SJSA1 (cell line): ENCODE measurements around the gene PPHLN1. TPM values are rescaled to one million over a fixed set of nuclear protein-coding genes. Genes with fewer than 3 reads are reported as not detected.
A peak's percentile ranks its signal among the peaks of the same experiment; 100 is the strongest.
"Not testable (repeated sequence)": the region's sequence is repeated elsewhere in the genome, so short reads cannot be mapped to it uniquely, and the experiment has no call there.

Source experiments
- DNase-seq, 2 experiments: peaks; one replicate each; pipeline ENCODE4 v3.0.0-alpha.2; 2015 to 2020; ENCODE audit warnings: low spot score in 2 of 2, low read depth in 1 of 2
- H3K27ac ChIP-seq: fragments of 250-450 bp; sonication (Bioruptor Pico); 2 replicates; pipeline ENCODE4 v1.5.1; 2020; ENCODE audit warnings: mild to moderate bottlenecking, moderate library complexity
- H3K27me3 ChIP-seq: fragments of 250-450 bp; sonication (Bioruptor Pico); replicated peaks from 2 replicates; pipeline ENCODE4 v1.5.1; 2020; ENCODE audit warnings: mild to moderate bottlenecking, moderate library complexity
- H3K36me3 ChIP-seq: fragments of 250-450 bp; sonication (Bioruptor Pico); 2 replicates; pipeline ENCODE4 v1.5.1; 2020; ENCODE audit warnings: mild to moderate bottlenecking
- H3K4me1 ChIP-seq: fragments of 250-450 bp; sonication (Bioruptor Pico); replicated peaks from 2 replicates; pipeline ENCODE4 v1.6.1; 2021; ENCODE audit warnings: mild to moderate bottlenecking
- H3K4me3 ChIP-seq: fragments of 250-450 bp; sonication (Bioruptor Pico); 2 replicates; pipeline ENCODE4 v1.5.1; 2020; ENCODE audit warnings: mild to moderate bottlenecking
- H3K9me3 ChIP-seq: fragments of 250-450 bp; sonication (Bioruptor Pico); replicated peaks from 2 replicates; pipeline ENCODE4 v1.5.1; 2020; ENCODE audit warnings: mild to moderate bottlenecking
- total RNA-seq: library from RNA; depleted of rRNA; stranded (reverse); fragments of >200 nt; shearing (Covaris generic); gene quantifications from 2 replicates; pipeline ENCODE4 v1.2.3, GENCODE V29; 2014

The PPHLN1 gene
- total RNA-seq, 1 experiment from 2014 or later: 94.3 TPM

- Histone ChIP-seq H3K4me3 (no peak overlapping the region), H3K27ac (no peak overlapping the region), H3K27me3 (no peaks in the 10 kb centered on the region), H3K36me3 (no peaks in the 10 kb centered on the region), H3K9me3 (no peaks in the 10 kb centered on the region), H3K4me1 (no peaks in the 10 kb centered on the region)
- DNase-seq: no peak
Observed at GRCh38 chr12:42298887-42299286, 27.1 kb upstream of the PPHLN1 start.

GRCh38 chr12:42299392-42300308 lies 26.3 kb upstream of the PPHLN1 start:
- Histone ChIP-seq H3K4me3 (no peak overlapping the region), H3K4me1 (no peaks in the 10 kb centered on the region), H3K36me3 (no peaks in the 10 kb centered on the region), H3K27me3 (no peaks in the 10 kb centered on the region), H3K27ac (no peak overlapping the region), H3K9me3 (no peaks in the 10 kb centered on the region)
- peak in 1 of 2 experiments; percentile 2 for DNase-seq

GRCh38 chr12:42306297-42306696 lies 19.7 kb upstream of the PPHLN1 start:
- Histone ChIP-seq H3K27ac (no peak overlapping the region), H3K36me3 (no peaks in the 10 kb centered on the region), H3K27me3 (no peaks in the 10 kb centered on the region), H3K4me3 (no peak overlapping the region), H3K9me3 (no peaks in the 10 kb centered on the region), H3K4me1 (no peaks in the 10 kb centered on the region)
- DNase-seq: no peak

GRCh38 chr12:42308390-42308789 lies 17.6 kb upstream of the PPHLN1 start:
- no peak overlapping the region for H3K4me3 ChIP-seq
- no peaks in the 10 kb centered on the region for H3K27me3 ChIP-seq
- H3K9me3 ChIP-seq: no peaks in the 10 kb centered on the region
- DNase-seq: no peak
- no peaks in the 10 kb centered on the region for H3K4me1 ChIP-seq
- peaks cover 9% of the 10 kb centered on the region; the same call in 1 of the 2 replicates for H3K36me3 ChIP-seq
- H3K27ac ChIP-seq: no peak overlapping the region

GRCh38 chr12:42309996-42310395 lies 16.0 kb upstream of the PPHLN1 start:
- peaks cover 17% of the 10 kb centered on the region for H3K36me3 ChIP-seq
- H3K9me3 ChIP-seq: no peaks in the 10 kb centered on the region
- H3K4me1 ChIP-seq: no peaks in the 10 kb centered on the region
- H3K27me3 ChIP-seq: no peaks in the 10 kb centered on the region
- DNase-seq: no peak
- no peak overlapping the region for H3K27ac ChIP-seq
- no peak overlapping the region for H3K4me3 ChIP-seq

GRCh38 chr12:42315108-42315507 lies 10.9 kb upstream of the PPHLN1 start:
- H3K27ac ChIP-seq: no peak overlapping the region
- DNase-seq: no peak
- no peak overlapping the region for H3K4me3 ChIP-seq
- H3K9me3 ChIP-seq: no peaks in the 10 kb centered on the region
- peaks cover 34% of the 10 kb centered on the region for H3K36me3 ChIP-seq
- H3K27me3 ChIP-seq: no peaks in the 10 kb centered on the region
- H3K4me1 ChIP-seq: no peaks in the 10 kb centered on the region

GRCh38 chr12:42320796-42321195 lies 5.2 kb upstream of the PPHLN1 start:
- Histone ChIP-seq H3K4me3 (no peak overlapping the region), H3K36me3 (peaks cover 20% of the 10 kb centered on the region), H3K27me3 (no peaks in the 10 kb centered on the region), H3K9me3 (no peaks in the 10 kb centered on the region), H3K4me1 (0 out of 2 replicates have a peak, but pooled peaks cover 5% of the 10 kb centered on the region), H3K27ac (no peak overlapping the region)
- DNase-seq: no peak

GRCh38 chr12:42322567-42322966 lies 3.4 kb upstream of the PPHLN1 start:
- peaks cover 13% of the 10 kb centered on the region for H3K4me1 ChIP-seq
- no peak for DNase-seq
- H3K27me3 ChIP-seq: no peaks in the 10 kb centered on the region

GRCh38 chr12:42323856-42324255 lies 2.1 kb upstream of the PPHLN1 start:
- Histone ChIP-seq H3K4me3 (no peak overlapping the region), H3K4me1 (peaks cover 13% of the 10 kb centered on the region), H3K27ac (no peak overlapping the region), H3K36me3 (peaks cover 19% of the 10 kb centered on the region), H3K9me3 (no peaks in the 10 kb centered on the region), H3K27me3 (no peaks in the 10 kb centered on the region)
- no peak for DNase-seq

More at GRCh38 chr12:42322567-42322966, 3.4 kb upstream of the PPHLN1 start:
- H3K9me3 ChIP-seq: no peaks in the 10 kb centered on the region
- peaks cover 19% of the 10 kb centered on the region for H3K36me3 ChIP-seq
- H3K27ac ChIP-seq: no peak overlapping the region
- no peak overlapping the region for H3K4me3 ChIP-seq

GRCh38 chr12:42325326-42325652 lies 678 bp upstream of the PPHLN1 start:
- Histone ChIP-seq H3K27ac (peak overlapping the region; percentile 70), H3K27me3 (no peaks in the 10 kb centered on the region), H3K4me3 (peak overlapping the region; percentile 62), H3K4me1 (peaks cover 13% of the 10 kb centered on the region), H3K9me3 (no peaks in the 10 kb centered on the region), H3K36me3 (peaks cover 19% of the 10 kb centered on the region)
- no peak for DNase-seq

GRCh38 chr12:42326541-42327226 lies 717 bp downstream of the PPHLN1 start:
- peak; percentile 31 to 45 for DNase-seq
- H3K27ac ChIP-seq: peak overlapping the region; percentile 70
- no peaks in the 10 kb centered on the region for H3K9me3 ChIP-seq
- peaks cover 19% of the 10 kb centered on the region for H3K36me3 ChIP-seq
- peaks cover 13% of the 10 kb centered on the region for H3K4me1 ChIP-seq
- peak overlapping the region; percentile 62 for H3K4me3 ChIP-seq
- no peaks in the 10 kb centered on the region for H3K27me3 ChIP-seq

- Histone ChIP-seq H3K9me3 (no peaks in the 10 kb centered on the region), H3K4me1 (peaks cover 13% of the 10 kb centered on the region), H3K27me3 (no peaks in the 10 kb centered on the region), H3K36me3 (peaks cover 19% of the 10 kb centered on the region), H3K4me3 (peak overlapping the region; percentile 62), H3K27ac (peak overlapping the region; percentile 70; the same call in 1 of the 2 replicates)
- DNase-seq: no peak
Observed at GRCh38 chr12:42327227-42327590, 1.2 kb downstream of the PPHLN1 start.

GRCh38 chr12:42330097-42330496 lies 4.1 kb downstream of the PPHLN1 start:
- not testable (repeated sequence) for DNase-seq, H3K9me3 ChIP-seq, H3K4me1 ChIP-seq, H3K27ac ChIP-seq, H3K27me3 ChIP-seq, H3K4me3 ChIP-seq
- H3K36me3 ChIP-seq: peaks cover 14% of the 10 kb centered on the region
